ENCODE results near the gene BACH2.
"Not testable (repeated sequence)": the region's sequence is repeated elsewhere in the genome, so short reads cannot be mapped to it uniquely, and the experiment has no call there.

The BACH2 gene

DNA sequence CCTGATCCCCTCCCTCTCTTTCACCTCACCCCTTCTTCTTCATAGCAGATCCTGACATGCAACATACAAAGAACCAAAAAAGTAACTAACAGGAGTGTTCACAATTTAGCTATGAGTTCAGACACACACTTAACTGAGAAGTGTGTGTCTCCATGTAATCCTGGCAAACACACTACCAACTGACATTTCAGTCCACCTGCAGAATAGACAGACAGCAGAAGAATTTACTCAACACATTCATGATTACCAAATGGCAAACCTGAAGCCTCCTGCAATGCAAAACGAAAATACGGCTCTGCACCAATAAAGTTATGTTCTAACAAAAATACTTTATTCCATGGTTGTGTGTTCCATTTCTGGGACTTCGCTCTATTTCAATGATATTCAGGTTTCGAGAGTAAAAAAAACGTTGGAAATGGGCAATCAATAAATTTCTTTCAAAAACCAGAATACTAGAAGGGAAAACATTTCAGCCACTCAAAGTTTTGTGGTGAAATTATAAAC lies 2.6 kb downstream of the BACH2 start:
- peak overlapping the region; percentile 99 for H3K27ac Mint-ChIP-seq

DNA sequence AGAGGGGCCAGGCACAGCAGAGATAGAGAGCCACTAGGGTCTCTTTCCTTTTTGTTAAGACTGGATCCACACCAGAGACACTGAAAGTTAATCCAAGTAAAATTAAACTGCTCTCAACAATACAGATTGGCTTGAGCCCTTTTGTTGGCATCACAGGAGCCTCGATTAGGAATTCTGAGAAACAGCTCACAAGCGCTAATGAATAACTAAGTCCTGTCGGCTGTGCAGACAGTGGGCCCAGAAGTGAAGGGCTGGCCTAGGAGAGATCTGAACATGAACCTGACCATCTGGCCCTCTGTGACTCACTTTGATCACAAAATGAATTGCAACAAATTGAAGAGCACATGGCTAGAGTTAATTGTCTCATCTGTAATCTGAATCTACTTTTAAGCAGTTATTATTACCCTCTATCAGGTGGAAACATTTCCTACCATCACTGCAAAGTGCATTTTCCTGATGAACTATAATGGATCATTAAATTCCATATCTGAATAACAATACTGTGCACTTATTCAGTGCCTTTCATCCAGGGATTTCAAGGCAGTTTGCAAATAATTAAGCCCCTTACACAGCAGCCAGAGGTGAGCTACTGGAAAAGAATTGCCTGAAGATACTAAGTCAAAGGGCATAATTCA lies 3.2 kb downstream of the BACH2 start:
- Mint-ChIP-seq H3K4me3 (peak overlapping the region; percentile 89), H3K9me3 (no peaks in the 10 kb centered on the region), H3K4me1 (peaks cover 67% of the 10 kb centered on the region), H3K27ac (peak overlapping the region; percentile 99), H3K27me3 (no peaks in the 10 kb centered on the region), H3K36me3 (ENCODE audit: low read depth) (peaks cover 63% of the 10 kb centered on the region)
- DNase-seq (no peak), ATAC-seq (no peak)

More for the DNA sequence above, 2.6 kb downstream of the BACH2 start:
- peak overlapping the region; percentile 89 for H3K4me3 Mint-ChIP-seq
- no peaks in the 10 kb centered on the region for H3K9me3 Mint-ChIP-seq
- H3K36me3 Mint-ChIP-seq (ENCODE audit: low read depth): peaks cover 59% of the 10 kb centered on the region
- peaks cover 66% of the 10 kb centered on the region for H3K4me1 Mint-ChIP-seq
- no peaks in the 10 kb centered on the region for H3K27me3 Mint-ChIP-seq
- ATAC-seq: no peak
- DNase-seq: no peak

DNA sequence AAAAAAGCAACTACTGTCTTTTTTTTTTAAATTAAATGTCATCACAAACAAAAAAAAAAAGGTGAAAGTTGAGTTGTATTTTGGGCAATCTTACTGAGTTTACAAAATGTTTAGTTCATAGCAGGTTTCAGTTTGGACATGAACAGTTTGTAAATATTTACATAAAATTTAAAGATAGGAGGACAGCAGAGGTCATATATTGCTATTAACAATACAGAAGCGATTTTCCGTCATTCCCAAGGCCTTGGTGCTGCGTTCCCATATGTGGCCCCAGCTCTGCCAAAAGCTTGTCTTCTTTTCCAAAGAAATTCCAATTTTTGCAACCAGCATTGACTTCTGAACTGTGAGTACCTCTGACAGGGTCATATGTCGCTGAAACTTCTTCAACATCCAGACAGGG lies 5.1 kb downstream of the BACH2 start:
- H3K9me3 Mint-ChIP-seq: no peaks in the 10 kb centered on the region
- peak overlapping the region; percentile 89 for H3K4me3 Mint-ChIP-seq
- H3K27me3 Mint-ChIP-seq: no peaks in the 10 kb centered on the region
- H3K4me1 Mint-ChIP-seq: peaks cover 76% of the 10 kb centered on the region
- no peak for DNase-seq
- peaks cover 80% of the 10 kb centered on the region for H3K36me3 Mint-ChIP-seq (ENCODE audit: low read depth)
- peak overlapping the region; percentile 99 for H3K27ac Mint-ChIP-seq
- no peak for ATAC-seq

GRCh38 chr6:90290811-90291420 lies 5.7 kb downstream of the BACH2 start:
- peak; percentile 27 for ATAC-seq
- DNase-seq: no peak
- peak overlapping the region; percentile 99 for H3K27ac Mint-ChIP-seq
- peaks cover 83% of the 10 kb centered on the region for H3K4me1 Mint-ChIP-seq
- no peaks in the 10 kb centered on the region for H3K27me3 Mint-ChIP-seq
- peak overlapping the region; percentile 89 for H3K4me3 Mint-ChIP-seq
- no peaks in the 10 kb centered on the region for H3K9me3 Mint-ChIP-seq
- peaks cover 85% of the 10 kb centered on the region for H3K36me3 Mint-ChIP-seq (ENCODE audit: low read depth)

DNA sequence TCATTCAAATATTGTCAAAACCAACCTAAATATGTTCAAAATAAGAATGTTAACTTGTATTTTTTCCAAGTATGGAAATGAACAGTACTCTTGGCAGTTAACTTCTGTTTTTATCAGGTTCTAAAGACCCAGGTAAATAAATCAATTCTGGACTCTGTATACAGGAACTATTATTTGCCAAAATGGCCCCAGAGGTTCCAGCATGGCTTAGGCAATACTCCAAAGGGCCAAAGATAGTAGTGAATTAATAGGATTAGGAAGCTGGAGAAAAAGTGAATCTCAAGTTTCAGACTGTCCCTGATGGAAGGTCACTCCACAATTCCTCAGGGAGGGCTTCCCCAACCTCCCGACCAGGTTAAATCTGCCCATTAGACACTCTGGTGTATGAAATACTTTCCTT lies 6.7 kb downstream of the BACH2 start:
- peaks cover 93% of the 10 kb centered on the region for H3K4me1 Mint-ChIP-seq
- peak overlapping the region; percentile 89 for H3K4me3 Mint-ChIP-seq
- peak overlapping the region; percentile 99 for H3K27ac Mint-ChIP-seq

GRCh38 chr6:90288404-90288803 lies 8.2 kb downstream of the BACH2 start:
- peak overlapping the region; percentile 99 for H3K27ac Mint-ChIP-seq
- DNase-seq (no peak), ATAC-seq (no peak)
- no peaks in the 10 kb centered on the region for H3K9me3 Mint-ChIP-seq
- peaks cover 78% of the 10 kb centered on the region for H3K36me3 Mint-ChIP-seq (ENCODE audit: low read depth)
- no peaks in the 10 kb centered on the region for H3K27me3 Mint-ChIP-seq
- H3K4me3 Mint-ChIP-seq: peak overlapping the region; percentile 89
- peaks cover 99% of the 10 kb centered on the region for H3K4me1 Mint-ChIP-seq

More for the DNA sequence above, 6.7 kb downstream of the BACH2 start:
- peaks cover 86% of the 10 kb centered on the region for H3K36me3 Mint-ChIP-seq (ENCODE audit: low read depth)
- ATAC-seq (no peak), DNase-seq (no peak)
- no peaks in the 10 kb centered on the region for H3K9me3 Mint-ChIP-seq
- no peaks in the 10 kb centered on the region for H3K27me3 Mint-ChIP-seq

GRCh38 chr6:90286884-90287488 lies 9.7 kb downstream of the BACH2 start:
- Mint-ChIP-seq H3K4me1 (peaks cover 100% of the 10 kb centered on the region), H3K36me3 (ENCODE audit: low read depth) (peaks cover 77% of the 10 kb centered on the region), H3K27me3 (no peaks in the 10 kb centered on the region), H3K9me3 (no peaks in the 10 kb centered on the region), H3K4me3 (peak overlapping the region; percentile 72), H3K27ac (peak overlapping the region; percentile 99)
- DNase-seq (peak; percentile 81), ATAC-seq (peak; percentile 35)

DNA sequence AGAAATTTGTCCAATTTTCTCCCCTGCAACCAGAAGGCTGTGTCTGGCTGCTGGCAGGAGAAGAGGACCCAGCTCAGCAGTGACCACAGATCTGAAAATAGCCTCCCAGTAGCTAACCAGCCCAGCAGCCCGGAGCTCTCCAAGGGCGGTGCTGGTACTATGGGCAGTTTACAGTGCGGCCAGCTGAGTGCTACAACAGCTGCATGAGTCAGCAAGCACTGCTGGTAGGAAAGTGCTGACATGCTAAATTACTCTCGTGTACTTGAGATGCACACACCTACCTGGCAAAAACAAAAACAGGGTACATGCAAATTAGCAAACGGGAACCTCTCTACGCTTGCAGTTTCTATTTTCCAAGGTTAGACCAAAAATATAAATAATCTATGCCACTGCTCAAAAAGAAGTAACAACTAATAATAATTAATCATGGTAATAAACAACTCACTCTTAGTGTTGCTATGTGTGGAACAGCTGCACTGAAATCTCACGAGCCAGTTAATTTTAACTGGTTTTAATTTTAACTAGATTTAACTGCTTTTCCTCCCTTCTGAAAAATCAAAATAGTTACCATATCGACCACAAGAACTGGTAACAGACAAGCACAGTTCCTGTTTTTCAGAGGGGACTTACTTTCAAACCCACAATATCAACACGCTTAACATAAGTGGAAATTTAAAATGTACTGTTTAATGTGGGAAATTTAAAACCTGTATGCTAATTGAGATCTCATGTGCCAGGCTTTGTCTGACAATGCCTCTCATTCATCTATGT lies 10.8 kb downstream of the BACH2 start:
- peak; percentile 33 for ATAC-seq
- DNase-seq: peak; percentile 60
- Mint-ChIP-seq H3K4me3 (peak overlapping the region; percentile 72), H3K9me3 (no peaks in the 10 kb centered on the region), H3K27ac (peak overlapping the region; percentile 99), H3K36me3 (ENCODE audit: low read depth) (peaks cover 71% of the 10 kb centered on the region), H3K27me3 (no peaks in the 10 kb centered on the region), H3K4me1 (peaks cover 100% of the 10 kb centered on the region)

DNA sequence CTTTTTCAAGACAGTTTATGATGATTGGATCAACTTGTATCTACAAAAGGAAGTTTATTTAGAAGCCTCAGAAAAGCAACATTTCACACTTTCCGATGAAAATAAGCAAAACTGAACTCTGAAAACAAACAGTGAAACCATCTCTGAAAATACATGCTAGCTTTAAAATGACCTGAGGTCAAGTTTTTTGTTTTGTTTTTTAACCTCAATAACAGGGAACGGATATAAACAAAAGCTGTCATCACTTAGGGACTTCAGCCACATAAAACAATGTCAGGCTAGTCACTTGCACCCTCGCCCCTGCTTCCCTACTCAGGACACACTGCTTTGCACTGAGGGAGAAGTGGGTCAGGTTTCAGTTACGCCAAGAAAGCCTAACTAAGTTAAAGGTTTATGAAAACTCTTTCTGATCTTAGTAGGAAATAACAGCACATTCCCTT lies 11.6 kb downstream of the BACH2 start:
- Mint-ChIP-seq H3K27ac (peak overlapping the region; percentile 99), H3K9me3 (no peaks in the 10 kb centered on the region), H3K36me3 (ENCODE audit: low read depth) (peaks cover 65% of the 10 kb centered on the region), H3K4me3 (peak overlapping the region; percentile 72), H3K4me1 (peaks cover 100% of the 10 kb centered on the region), H3K27me3 (no peaks in the 10 kb centered on the region)
- ATAC-seq (peak; percentile 15), DNase-seq (no peak)

DNA sequence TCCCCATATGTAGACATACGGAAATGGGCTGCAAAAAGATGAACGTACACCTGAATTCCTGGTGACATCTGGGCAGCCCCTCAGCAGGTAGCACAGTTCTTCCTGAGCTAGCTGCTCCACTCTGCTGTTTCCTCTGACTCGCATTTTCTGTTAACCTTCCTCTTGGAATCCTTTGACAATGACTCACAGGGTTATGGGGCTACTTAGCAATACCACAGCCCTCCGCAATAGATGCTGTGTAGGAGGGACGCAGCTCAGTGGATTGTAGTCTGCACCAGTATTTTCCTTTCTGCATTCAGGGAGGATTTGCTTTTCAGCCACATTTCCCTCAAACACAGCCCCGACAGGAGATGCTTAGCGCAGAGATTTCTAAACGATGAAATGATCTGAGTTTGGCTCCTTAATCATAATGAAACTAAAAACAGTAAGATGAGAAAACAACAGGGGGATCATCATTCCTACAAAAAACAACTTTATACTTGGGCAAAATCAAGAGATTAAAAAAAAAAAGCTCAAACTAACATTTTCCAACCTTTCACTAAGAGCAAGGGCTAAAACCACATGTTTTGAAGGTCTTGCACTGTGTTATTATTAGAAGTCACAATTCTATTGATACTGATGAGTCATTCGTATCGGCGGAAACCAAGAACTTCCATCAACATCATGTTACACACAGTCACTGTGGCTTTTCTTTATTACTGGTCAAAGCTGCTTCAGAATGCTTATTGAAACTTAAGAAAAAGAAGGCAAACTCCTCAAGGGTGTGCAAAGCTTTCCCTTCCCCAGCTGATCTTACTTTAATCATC lies 12.2 kb downstream of the BACH2 start:
- no peaks in the 10 kb centered on the region for H3K9me3 Mint-ChIP-seq
- peak; percentile 64 for DNase-seq

DNA sequence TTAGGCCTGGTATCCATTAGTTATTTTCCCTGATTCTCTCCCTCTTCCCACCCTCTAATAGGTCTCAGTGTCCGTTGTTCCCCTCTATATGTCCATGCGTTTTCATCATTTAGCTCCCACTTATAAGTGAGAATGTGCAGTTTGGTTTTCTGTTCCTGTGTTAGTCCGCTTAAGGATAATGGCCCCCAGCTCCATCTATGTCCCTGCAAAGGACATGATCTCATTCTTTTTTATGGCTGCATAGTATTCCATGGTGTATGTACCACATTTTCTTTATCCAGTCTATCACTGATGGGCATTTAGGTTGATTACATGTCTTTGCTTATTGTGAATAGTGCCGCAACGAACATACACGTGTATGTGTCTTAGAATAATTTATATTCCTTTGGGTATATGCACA lies 14.4 kb downstream of the BACH2 start:
- H3K36me3 Mint-ChIP-seq (ENCODE audit: low read depth): peaks cover 50% of the 10 kb centered on the region
- H3K4me3 Mint-ChIP-seq, H3K9me3 Mint-ChIP-seq, DNase-seq, H3K27me3 Mint-ChIP-seq, ATAC-seq: not testable (repeated sequence)
- H3K4me1 Mint-ChIP-seq: peaks cover 97% of the 10 kb centered on the region
- peak overlapping the region; percentile 99 for H3K27ac Mint-ChIP-seq

More for the DNA sequence above, 12.2 kb downstream of the BACH2 start:
- Mint-ChIP-seq H3K36me3 (ENCODE audit: low read depth) (peaks cover 58% of the 10 kb centered on the region), H3K27ac (peak overlapping the region; percentile 99), H3K4me1 (peaks cover 99% of the 10 kb centered on the region), H3K4me3 (peak overlapping the region; percentile 72), H3K27me3 (no peaks in the 10 kb centered on the region)
- peak; percentile 78 for ATAC-seq

- Mint-ChIP-seq H3K4me3 (peak overlapping the region; percentile 55), H3K27me3 (no peaks in the 10 kb centered on the region), H3K9me3 (no peaks in the 10 kb centered on the region), H3K27ac (peak overlapping the region; percentile 99), H3K4me1 (peaks cover 97% of the 10 kb centered on the region), H3K36me3 (ENCODE audit: low read depth) (peaks cover 57% of the 10 kb centered on the region)
- ATAC-seq: no peak
- DNase-seq: no peak
Observed at GRCh38 chr6:90278129-90278528, 18.5 kb downstream of the BACH2 start.

- no peaks in the 10 kb centered on the region for H3K27me3 Mint-ChIP-seq
- no peaks in the 10 kb centered on the region for H3K9me3 Mint-ChIP-seq
- H3K36me3 Mint-ChIP-seq (ENCODE audit: low read depth): peaks cover 57% of the 10 kb centered on the region
- peak overlapping the region; percentile 55 for H3K4me3 Mint-ChIP-seq
- peaks cover 97% of the 10 kb centered on the region for H3K4me1 Mint-ChIP-seq
- H3K27ac Mint-ChIP-seq: peak overlapping the region; percentile 99
- ATAC-seq (no peak), DNase-seq (no peak)
Observed at GRCh38 chr6:90277302-90278011, 19.2 kb downstream of the BACH2 start.

Measured in activated naive CD8-positive, alpha-beta T cell treated with anti-CD3 and anti-CD28 coated beads, Interleukin-2, amount 50 U/mL, for 24 hours (primary cell).